ENCODE results near the gene SMARCA2.

Gene SMARCA2

GRCh38 chr9:2217540-2217939, 202.4 kb downstream of the SMARCA2 start:
- no peaks in the 10 kb centered on the region for H3K9me3 ChIP-seq (ENCODE audit: severe bottlenecking)
- H3K4me3 ChIP-seq (ENCODE audit: severe bottlenecking): no peak overlapping the region
- DNase-seq (ENCODE audit: low spot score) (no peak), ATAC-seq (ENCODE audit: low read depth) (no peak)
- TF ChIP-seq, protein P1, sequence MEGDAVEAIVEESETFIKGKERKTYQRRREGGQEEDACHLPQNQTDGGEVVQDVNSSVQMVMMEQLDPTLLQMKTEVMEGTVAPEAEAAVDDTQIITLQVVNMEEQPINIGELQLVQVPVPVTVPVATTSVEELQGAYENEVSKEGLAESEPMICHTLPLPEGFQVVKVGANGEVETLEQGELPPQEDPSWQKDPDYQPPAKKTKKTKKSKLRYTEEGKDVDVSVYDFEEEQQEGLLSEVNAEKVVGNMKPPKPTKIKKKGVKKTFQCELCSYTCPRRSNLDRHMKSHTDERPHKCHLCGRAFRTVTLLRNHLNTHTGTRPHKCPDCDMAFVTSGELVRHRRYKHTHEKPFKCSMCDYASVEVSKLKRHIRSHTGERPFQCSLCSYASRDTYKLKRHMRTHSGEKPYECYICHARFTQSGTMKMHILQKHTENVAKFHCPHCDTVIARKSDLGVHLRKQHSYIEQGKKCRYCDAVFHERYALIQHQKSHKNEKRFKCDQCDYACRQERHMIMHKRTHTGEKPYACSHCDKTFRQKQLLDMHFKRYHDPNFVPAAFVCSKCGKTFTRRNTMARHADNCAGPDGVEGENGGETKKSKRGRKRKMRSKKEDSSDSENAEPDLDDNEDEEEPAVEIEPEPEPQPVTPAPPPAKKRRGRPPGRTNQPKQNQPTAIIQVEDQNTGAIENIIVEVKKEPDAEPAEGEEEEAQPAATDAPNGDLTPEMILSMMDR (IDR thresholded peaks at IDR 0.05; ENCODE audit: poor library complexity, severe bottlenecking): no peak
- no peaks in the 10 kb centered on the region for H3K4me1 ChIP-seq (ENCODE audit: insufficient read depth, poor library complexity, severe bottlenecking)
- no peaks in the 10 kb centered on the region for H3K36me3 ChIP-seq (ENCODE audit: low read depth)
- H3K27me3 ChIP-seq (ENCODE audit: insufficient read depth, poor library complexity, severe bottlenecking): no peaks in the 10 kb centered on the region
- H3K27ac ChIP-seq (ENCODE audit: poor library complexity, severe bottlenecking): no peak overlapping the region

- DNase-seq (ENCODE audit: low spot score) (no peak), ATAC-seq (ENCODE audit: low read depth) (no peak)
- Histone ChIP-seq H3K36me3 (ENCODE audit: low read depth) (no peaks in the 10 kb centered on the region), H3K27me3 (ENCODE audit: insufficient read depth, poor library complexity, severe bottlenecking) (no peaks in the 10 kb centered on the region), H3K4me3 (ENCODE audit: severe bottlenecking) (no peak overlapping the region), H3K9me3 (ENCODE audit: severe bottlenecking) (no peaks in the 10 kb centered on the region), H3K27ac (ENCODE audit: poor library complexity, severe bottlenecking) (no peak overlapping the region), H3K4me1 (ENCODE audit: insufficient read depth, poor library complexity, severe bottlenecking) (no peaks in the 10 kb centered on the region)
- TF ChIP-seq, protein P1 (IDR thresholded peaks at IDR 0.05; ENCODE audit: poor library complexity, severe bottlenecking): no peak
Observed at GRCh38 chr9:2220036-2220435, 204.9 kb downstream of the SMARCA2 start.

- Histone ChIP-seq H3K27me3 (ENCODE audit: insufficient read depth, poor library complexity, severe bottlenecking) (no peaks in the 10 kb centered on the region), H3K4me3 (ENCODE audit: severe bottlenecking) (no peak overlapping the region), H3K9me3 (ENCODE audit: severe bottlenecking) (no peaks in the 10 kb centered on the region), H3K4me1 (ENCODE audit: insufficient read depth, poor library complexity, severe bottlenecking) (no peaks in the 10 kb centered on the region), H3K36me3 (ENCODE audit: low read depth) (no peaks in the 10 kb centered on the region), H3K27ac (ENCODE audit: poor library complexity, severe bottlenecking) (no peak overlapping the region)
- TF ChIP-seq, protein P1 (IDR thresholded peaks at IDR 0.05; ENCODE audit: poor library complexity, severe bottlenecking): no peak
- DNase-seq (ENCODE audit: low spot score): no peak
- no peak for ATAC-seq (ENCODE audit: low read depth)
Observed at GRCh38 chr9:2227144-2227867, 212.2 kb downstream of the SMARCA2 start.

- no peak overlapping the region for H3K4me3 ChIP-seq (ENCODE audit: severe bottlenecking)
- H3K9me3 ChIP-seq (ENCODE audit: severe bottlenecking): no peaks in the 10 kb centered on the region
- H3K27me3 ChIP-seq (ENCODE audit: insufficient read depth, poor library complexity, severe bottlenecking): no peaks in the 10 kb centered on the region
- no peak for ATAC-seq (ENCODE audit: low read depth)
- TF ChIP-seq, protein P1 (IDR thresholded peaks at IDR 0.05; ENCODE audit: poor library complexity, severe bottlenecking): peak; percentile 28
- no peaks in the 10 kb centered on the region for H3K4me1 ChIP-seq (ENCODE audit: insufficient read depth, poor library complexity, severe bottlenecking)
- no peak overlapping the region for H3K27ac ChIP-seq (ENCODE audit: poor library complexity, severe bottlenecking)
- H3K36me3 ChIP-seq (ENCODE audit: low read depth): no peaks in the 10 kb centered on the region
- DNase-seq (ENCODE audit: low spot score): no peak
Observed at GRCh38 chr9:2228132-2228531, 213.0 kb downstream of the SMARCA2 start.

DNA sequence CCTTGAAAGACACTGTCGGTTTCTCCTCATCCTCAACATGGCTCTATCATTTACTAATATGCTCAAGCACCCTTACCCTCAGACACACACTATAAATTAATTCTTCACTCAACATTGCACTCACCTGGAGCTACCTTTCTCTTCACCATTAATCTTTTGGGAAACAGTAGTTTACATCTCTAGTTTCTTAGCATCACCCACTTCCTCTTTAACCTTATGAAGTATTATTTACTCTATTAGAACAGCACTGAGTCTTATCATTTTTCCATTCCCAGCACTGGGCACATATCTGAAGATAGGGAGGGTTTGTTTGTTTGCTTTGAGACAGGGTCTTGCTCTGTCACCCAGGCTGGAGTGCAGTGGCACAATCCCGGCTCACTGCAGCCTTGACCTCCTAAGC, 213.5 kb downstream of the SMARCA2 start:
- H3K27ac ChIP-seq (ENCODE audit: poor library complexity, severe bottlenecking): no peak overlapping the region
- no peak overlapping the region for H3K4me3 ChIP-seq (ENCODE audit: severe bottlenecking)
- no peaks in the 10 kb centered on the region for H3K27me3 ChIP-seq (ENCODE audit: insufficient read depth, poor library complexity, severe bottlenecking)
- no peaks in the 10 kb centered on the region for H3K9me3 ChIP-seq (ENCODE audit: severe bottlenecking)
- TF ChIP-seq, protein P1 (IDR thresholded peaks at IDR 0.05; ENCODE audit: poor library complexity, severe bottlenecking): no peak
- ATAC-seq (ENCODE audit: low read depth): no peak
- H3K36me3 ChIP-seq (ENCODE audit: low read depth): no peaks in the 10 kb centered on the region
- no peaks in the 10 kb centered on the region for H3K4me1 ChIP-seq (ENCODE audit: insufficient read depth, poor library complexity, severe bottlenecking)
- no peak for DNase-seq (ENCODE audit: low spot score)
